Testis (tissue), 2 donors: ENCODE data around the gene TMEM61.

Experiments
- CTCF ChIP-seq, 3 experiments: fragments of 450-650 bp in 2 of 3; fragments of 200-600 bp in 1 of 3; sonication (generic) in 1 of 3; IDR thresholded peaks; one replicate each; pipeline ENCODE4 v1.5.1; 2016 to 2019; ENCODE audit warnings: antibody characterized with exemption in 3 of 3, mild to moderate bottlenecking in 2 of 3, moderate library complexity in 1 of 3
- POLR2A ChIP-seq: fragments of 450-650 bp; IDR thresholded peaks from one replicate; pipeline ENCODE4 v1.6.1; 2017; ENCODE audit warnings: antibody characterized with exemption, mild to moderate bottlenecking, moderate library complexity

GRCh38 chr1:55010887-55011217 lies 30.4 kb downstream of the TMEM61 start:
- TF ChIP-seq CTCF (IDR thresholded peaks at IDR 0.05): no peak
- no peak for TF ChIP-seq POLR2A
